Measurements from ENCODE around the gene FAM72A.
"Not testable (repeated sequence)": the region's sequence is repeated elsewhere in the genome, so short reads cannot be mapped to it uniquely, and the experiment has no call there.

DNA sequence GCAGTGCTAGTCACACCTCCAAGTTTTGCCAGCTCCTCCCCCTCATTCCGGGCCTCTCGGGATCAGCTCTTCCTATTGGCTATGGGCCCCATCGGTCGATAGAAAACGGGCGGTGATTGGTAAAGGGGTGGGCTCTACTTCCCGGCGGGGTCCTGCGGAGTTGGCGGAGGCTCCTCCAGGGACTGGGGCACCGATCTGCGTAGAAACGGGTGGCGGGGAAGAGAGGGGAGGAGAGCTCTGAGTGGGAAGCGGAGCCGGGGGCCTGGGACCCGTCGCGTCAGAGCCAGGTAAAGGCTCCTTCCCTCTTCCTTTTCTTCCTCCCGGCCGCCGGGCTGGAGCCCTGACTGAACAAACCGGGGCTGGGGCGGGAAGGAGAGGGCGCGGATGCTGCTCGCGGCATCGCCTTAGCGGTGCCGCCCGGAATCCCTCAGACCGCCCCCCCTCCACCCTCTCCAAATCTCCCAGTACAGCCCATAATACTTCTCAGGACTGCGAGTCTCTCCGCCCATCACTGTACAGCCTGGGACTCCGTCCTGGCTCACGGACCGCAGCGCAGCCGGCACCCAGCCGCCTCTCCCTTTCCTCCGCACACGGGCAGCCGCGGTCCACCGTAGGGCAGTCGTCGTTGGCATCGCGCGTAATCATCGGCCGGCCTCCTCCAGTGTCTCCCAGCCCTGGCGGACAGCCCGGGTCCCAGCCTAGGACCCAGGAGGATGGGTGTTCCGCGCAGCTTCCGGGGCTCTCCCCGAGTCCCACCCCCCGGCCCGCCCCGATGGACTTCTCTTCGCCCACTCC lies 922 bp upstream of the FAM72A start, which contains the start of gene SRGAP2:
- not testable (repeated sequence) for TF ChIP-seq CTCF (IDR thresholded peaks at IDR 0.05; ENCODE audit: low read depth, low read length, poor library complexity, severe bottlenecking); EZH2phosphoT487 (IDR thresholded peaks at IDR 0.05; ENCODE audit: borderline replicate concordance, low read length)

Measured in DOHH2 (cell line).